Small intestine (tissue), 7 donors: Measurements from ENCODE around the gene OR5M3. TPM values are rescaled to one million over a fixed set of nuclear protein-coding genes. Genes with fewer than 3 reads are reported as not detected.

Source experiments
- DNase-seq, 2 donors: peaks; one replicate each; pipeline versions ENCODE4 v3.0.0 to v3.0.0-alpha.2; 2013
- FAIRE-seq: peaks from 2 replicates; lab custom pipeline; 2012; peaks lifted over from hg19 to GRCh38; lab: Jason Lieb, UNC
- H3K27ac ChIP-seq, 3 donors: one replicate each; pipeline ENCODE4 v1.5.1; 2013; ENCODE audit warnings: low read length in 2 of 3, mild to moderate bottlenecking in 2 of 3, control low read depth in 1 of 3, inconsistent platforms in 1 of 3, low read depth in 1 of 3, moderate library complexity in 1 of 3
- H3K27me3 ChIP-seq, 3 donors: one replicate each; pipeline ENCODE4 v1.6.1; 2013; ENCODE audit warnings: low read length in 3 of 3, inconsistent platforms in 1 of 3; ENCODE audit not compliant: control insufficient read depth in 3 of 3, insufficient read depth in 3 of 3
- H3K36me3 ChIP-seq, 3 donors: one replicate each; pipeline ENCODE4 v1.6.1; 2013; ENCODE audit warnings: low read length in 3 of 3, inconsistent platforms in 1 of 3, low read depth in 1 of 3, mild to moderate bottlenecking in 1 of 3, moderate library complexity in 1 of 3; ENCODE audit not compliant: control insufficient read depth in 3 of 3, insufficient read depth in 2 of 3
- H3K4me1 ChIP-seq, 3 donors: one replicate each; pipeline ENCODE4 v1.6.1; 2013; ENCODE audit warnings: low read length in 2 of 3, inconsistent platforms in 1 of 3, low read depth in 1 of 3, mild to moderate bottlenecking in 1 of 3, moderate library complexity in 1 of 3; ENCODE audit not compliant: control insufficient read depth in 3 of 3, insufficient read depth in 2 of 3
- H3K4me3 ChIP-seq, 3 donors: one replicate each; pipeline ENCODE4 v1.5.1; 2013; ENCODE audit warnings: low read length in 3 of 3, control low read depth in 1 of 3, inconsistent platforms in 1 of 3, low read depth in 1 of 3, mild to moderate bottlenecking in 1 of 3, moderate library complexity in 1 of 3
- H3K9me3 ChIP-seq, 2 donors: one replicate each; pipeline ENCODE4 v1.6.1; 2013; ENCODE audit warnings: low read depth in 1 of 2, low read length in 1 of 2; ENCODE audit not compliant: control insufficient read depth in 2 of 2, insufficient read depth in 1 of 2
- WGBS, 3 donors: extraction: QIAGEN DNeasy Blood & Tissue Kit; methylation state at CpG; one replicate each; pipeline ENCODE4 v1.1.7; 2013; 5-methylcytosine and 5-hydroxymethylcytosine counted together
- polyA plus RNA-seq, 4 donors: library from polyadenylated mRNA; stranded (reverse) in 3 of 4; unstranded in 1 of 4; fragments of 200-250 nt in 3 of 4; fragments of 120-200 nt in 1 of 4; gene quantifications; one replicate each; pipeline versions ENCODE4 v1.2.1 to v1.2.3, GENCODE V29; 2013
- donor health status: healthy with polysubstance abuse.
- donor health status: control.
- donor health status: control.
- donor health status: Bipolar disorder and iron deficiency.
- donor health status: healthy.

OR5M3 gene
- polyA plus RNA-seq, 4 donors = not detected

GRCh38 chr11:56474729-56475235 is 1.6 kb upstream of the OR5M3 start:
- Histone ChIP-seq H3K27me3 (no peaks in the 10 kb centered on the region), H3K36me3 (no peaks in the 10 kb centered on the region), H3K4me3 (no peak overlapping the region), H3K9me3 (no peaks in the 10 kb centered on the region), H3K4me1 (peaks cover 0 to 15% (median 0%) of the 10 kb centered on the region in 3 donors), H3K27ac (peak overlapping the region in 1 of 3 donors; percentile 10)
- FAIRE-seq = no peak
- WGBS, 3 donors = 10 to 56% (median 23%) methylated on average over 1 of the region's 1 CpG
- DNase-seq = peak in 1 of 2 donors; percentile 73

- DNase-seq (no peak), FAIRE-seq (no peak)
- 54 to 78% (median 56%) methylated on average over 1 of the region's 1 CpG for WGBS, 3 donors
- H3K27ac ChIP-seq = no peak overlapping the region
- no peak overlapping the region for H3K4me3 ChIP-seq
- H3K27me3 ChIP-seq = no peaks in the 10 kb centered on the region
- H3K36me3 ChIP-seq = no peaks in the 10 kb centered on the region
- peaks cover 1 to 7% of the 10 kb centered on the region in 2 donors for H3K9me3 ChIP-seq
- H3K4me1 ChIP-seq = peaks cover 0 to 3% (median 0%) of the 10 kb centered on the region in 3 donors
Measured at GRCh38 chr11:56457076-56457475, 16.1 kb downstream of the OR5M3 start.

GRCh38 chr11:56453521-56453920 is 19.6 kb downstream of the OR5M3 start:
- WGBS, 3 donors = 65 to 75% (median 71%) methylated on average over 4 of the region's 4 CpGs
- FAIRE-seq (no peak), DNase-seq (no peak)
- Histone ChIP-seq H3K4me1 (peaks cover 0 to 3% (median 0%) of the 10 kb centered on the region in 3 donors), H3K27me3 (no peaks in the 10 kb centered on the region), H3K27ac (no peak overlapping the region), H3K36me3 (no peaks in the 10 kb centered on the region), H3K9me3 (no peaks in the 10 kb centered on the region), H3K4me3 (no peak overlapping the region)

Other genes with a start within 250 kb of the OR5M3 start
- gene OR5T2, start 239.1 kb downstream of the OR5M3 start, polyA plus RNA-seq = not detected
- not detected for gene OR5T3, start 221.1 kb downstream of the OR5M3 start, polyA plus RNA-seq
- not detected for gene OR5T1, start 199.2 kb downstream of the OR5M3 start, polyA plus RNA-seq
- not detected for gene OR8H1, start 181.1 kb downstream of the OR5M3 start, polyA plus RNA-seq
- not detected for gene OR8K3, start 158.2 kb downstream of the OR5M3 start, polyA plus RNA-seq
- gene OR8K1, start 127.3 kb downstream of the OR5M3 start, polyA plus RNA-seq = not detected
- not detected for gene OR8J1, start 119.1 kb downstream of the OR5M3 start, polyA plus RNA-seq
- gene OR8U1, start 97.7 kb downstream of the OR5M3 start, polyA plus RNA-seq = not detected
- gene OR5AL1, start 60.7 kb downstream of the OR5M3 start, polyA plus RNA-seq = not detected
- not detected for gene OR5M8, start 18.0 kb upstream of the OR5M3 start, polyA plus RNA-seq
- not detected for gene OR5M11, start 69.9 kb upstream of the OR5M3 start, polyA plus RNA-seq
- gene OR5M10, start 104.4 kb upstream of the OR5M3 start, polyA plus RNA-seq = not detected
- not detected for gene OR5M1, start 141.5 kb upstream of the OR5M3 start, polyA plus RNA-seq
- not detected for gene OR5AP2, start 169.1 kb upstream of the OR5M3 start, polyA plus RNA-seq
- not detected for gene OR5AR1, start 190.3 kb upstream of the OR5M3 start, polyA plus RNA-seq
- gene OR9G1, start 225.7 kb upstream of the OR5M3 start, polyA plus RNA-seq = under 1 TPM in 1 of 4 donors, not detected in 3; 0.32 TPM